Posterior vena cava (tissue), 2 donors: ENCODE data around the gene ZNF618. TPM values are rescaled to one million over a fixed set of nuclear protein-coding genes. Genes with fewer than 3 reads are reported as not detected.

Source experiments
- DNase-seq: peaks from one replicate; pipeline ENCODE4 v3.0.0-alpha.2; 2020; ENCODE audit warnings: low spot score
- intact Hi-C, 2 donors: fragments of 100-400 bp; cut with DNase I; formaldehyde crosslinking; loops; one replicate each; pipeline versions ENCODE4 v1.14.1 to v1.14.2; 2022 to 2023
- total RNA-seq, 2 donors: library from RNA; stranded (reverse); fragmentation: NEBNext Ultra II Directional; extraction: Animal tissue kit (Norgen Biotek cat#: 25700); gene quantifications; one replicate each; pipeline ENCODE4 v1.2.1, GENCODE V29; 2021
- donor health status: DM: yes; HTN: yes; CAD: no.
- donor health status: DM: yes; HTN: yes; CAD: no.

Gene ZNF618
- total RNA-seq, 2 donors from 2014 or later = 7.2 to 9.2 TPM

GRCh38 chr9:114003351-114003750 lies 127.2 kb downstream of the ZNF618 start:
- intact Hi-C loops = no loop called here
- no peak for DNase-seq

- peak; percentile 9 for DNase-seq
- intact Hi-C loops = no loop called here
Measured at GRCh38 chr9:114003758-114004157, 127.6 kb downstream of the ZNF618 start.

- intact Hi-C loops = no loop called here
- DNase-seq = peak; percentile 89
Measured at GRCh38 chr9:114004221-114004716, 128.2 kb downstream of the ZNF618 start.

- peak; percentile 54 for DNase-seq
- intact Hi-C loops = no loop called here
Measured at GRCh38 chr9:114005371-114006154, 129.5 kb downstream of the ZNF618 start.

- intact Hi-C loops = no loop called here
- DNase-seq = peak; percentile 30
Measured at GRCh38 chr9:114006155-114006550, 130.0 kb downstream of the ZNF618 start.

GRCh38 chr9:114006931-114007691 lies 131.0 kb downstream of the ZNF618 start:
- DNase-seq = peak; percentile 61
- intact Hi-C loops = no loop called here

GRCh38 chr9:114007991-114008666 lies 132.0 kb downstream of the ZNF618 start:
- DNase-seq = peak; percentile 73
- intact Hi-C loops = no loop called here

GRCh38 chr9:114008667-114009410 lies 132.7 kb downstream of the ZNF618 start:
- intact Hi-C loops = no loop called here
- DNase-seq = no peak

- peak; percentile 18 for DNase-seq
- intact Hi-C loops = no loop called here
Measured at GRCh38 chr9:114011313-114011712, 135.2 kb downstream of the ZNF618 start.

- intact Hi-C loops = no loop called here
- no peak for DNase-seq
Measured at GRCh38 chr9:114012126-114012525, 136.0 kb downstream of the ZNF618 start.

GRCh38 chr9:114014044-114014443 lies 137.9 kb downstream of the ZNF618 start:
- DNase-seq = no peak
- intact Hi-C loops = no loop called here

- DNase-seq = peak; percentile 4
- intact Hi-C loops = no loop called here
Measured at GRCh38 chr9:114015607-114016006, 139.5 kb downstream of the ZNF618 start.

- peak; percentile 23 for DNase-seq
- intact Hi-C loops = no loop called here
Measured at GRCh38 chr9:114016101-114016500, 140.0 kb downstream of the ZNF618 start.

- intact Hi-C loops = no loop called here
- peak; percentile 64 for DNase-seq
Measured at GRCh38 chr9:114016629-114017423, 140.7 kb downstream of the ZNF618 start.

- intact Hi-C loops = loop anchor here in 1 of 2 donors (1.0 kb wide), 1 partner anchor 34 kb away; no protein-coding TSS in a partner anchor
- DNase-seq = peak; percentile 38
Measured at GRCh38 chr9:114017741-114018715, 141.9 kb downstream of the ZNF618 start.

GRCh38 chr9:114021578-114021977 lies 145.5 kb downstream of the ZNF618 start:
- intact Hi-C loops = no loop called here

GRCh38 chr9:114023961-114024360 lies 147.9 kb downstream of the ZNF618 start:
- DNase-seq = no peak
- intact Hi-C loops = no loop called here

More at GRCh38 chr9:114021578-114021977, 145.5 kb downstream of the ZNF618 start:
- DNase-seq = no peak
